ENCODE results near the gene ZNF318.

GRCh38 chr6:43290905-43291355 is 78.5 kb downstream of the ZNF318 start:
- TF ChIP-seq CTCF (conservative IDR thresholded peaks at IDR 0.05 in 1 of 2, IDR thresholded peaks at IDR 0.05 in 1 of 2; ENCODE audit: extremely low read depth in 1 of 2, insufficient read depth in 1 of 2, low read depth in 1 of 2, low read length in 2 of 2) (no peak), EZH2 (IDR thresholded peaks at IDR 0.05; ENCODE audit: borderline replicate concordance, low read length) (no peak)

All from mammary epithelial cell (primary cell).